SK-N-SH (cell line): ENCODE measurements around the gene ZC3H18.

ENCODE experiments used
- EZH2phosphoT487 ChIP-seq: fragments of 200-600 bp; sonication (generic); IDR thresholded peaks from 2 replicates; pipeline ENCODE4 v1.6.1; 2017; ENCODE audit warnings: low read depth, mixed run types, mild to moderate bottlenecking, antibody characterized with exemption, moderate library complexity, borderline replicate concordance
- TF ChIP-seq, protein P1 (sequence below): fragments of 200-600 bp; sonication (generic); IDR thresholded peaks from 2 replicates; pipeline ENCODE4 v1.6.1; 2017; ENCODE audit warnings: antibody characterized with exemption, mild to moderate bottlenecking, moderate library complexity
- TF ChIP-seq, protein P2 (sequence below): IDR thresholded peaks from 2 replicates; pipeline ENCODE4 v1.4.0; 2012; ENCODE audit warnings: low read depth

DNA sequence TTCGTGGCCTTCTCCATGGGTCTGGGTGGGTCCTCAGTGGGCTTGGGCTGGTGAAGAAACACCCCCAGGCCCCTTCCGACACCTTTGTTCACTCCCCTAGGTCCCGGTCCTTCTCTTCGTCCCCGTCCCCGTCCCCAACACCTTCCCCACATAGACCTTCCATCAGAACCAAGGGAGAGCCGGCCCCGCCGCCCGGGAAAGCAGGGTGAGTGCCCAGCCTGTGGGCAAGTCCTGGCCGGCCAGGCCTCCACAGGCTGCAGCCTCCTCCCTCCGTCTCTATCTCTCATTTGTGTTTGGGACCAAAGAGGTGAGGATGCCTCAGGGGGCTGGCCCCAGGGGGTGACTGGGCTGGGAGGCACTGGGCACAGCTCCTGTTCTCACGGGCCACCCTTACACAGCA lies 53.7 kb downstream of the ZC3H18 start:
- TF ChIP-seq, protein P1, sequence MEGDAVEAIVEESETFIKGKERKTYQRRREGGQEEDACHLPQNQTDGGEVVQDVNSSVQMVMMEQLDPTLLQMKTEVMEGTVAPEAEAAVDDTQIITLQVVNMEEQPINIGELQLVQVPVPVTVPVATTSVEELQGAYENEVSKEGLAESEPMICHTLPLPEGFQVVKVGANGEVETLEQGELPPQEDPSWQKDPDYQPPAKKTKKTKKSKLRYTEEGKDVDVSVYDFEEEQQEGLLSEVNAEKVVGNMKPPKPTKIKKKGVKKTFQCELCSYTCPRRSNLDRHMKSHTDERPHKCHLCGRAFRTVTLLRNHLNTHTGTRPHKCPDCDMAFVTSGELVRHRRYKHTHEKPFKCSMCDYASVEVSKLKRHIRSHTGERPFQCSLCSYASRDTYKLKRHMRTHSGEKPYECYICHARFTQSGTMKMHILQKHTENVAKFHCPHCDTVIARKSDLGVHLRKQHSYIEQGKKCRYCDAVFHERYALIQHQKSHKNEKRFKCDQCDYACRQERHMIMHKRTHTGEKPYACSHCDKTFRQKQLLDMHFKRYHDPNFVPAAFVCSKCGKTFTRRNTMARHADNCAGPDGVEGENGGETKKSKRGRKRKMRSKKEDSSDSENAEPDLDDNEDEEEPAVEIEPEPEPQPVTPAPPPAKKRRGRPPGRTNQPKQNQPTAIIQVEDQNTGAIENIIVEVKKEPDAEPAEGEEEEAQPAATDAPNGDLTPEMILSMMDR = no peak
- TF ChIP-seq EZH2phosphoT487 = no peak
- TF ChIP-seq, protein P2, sequence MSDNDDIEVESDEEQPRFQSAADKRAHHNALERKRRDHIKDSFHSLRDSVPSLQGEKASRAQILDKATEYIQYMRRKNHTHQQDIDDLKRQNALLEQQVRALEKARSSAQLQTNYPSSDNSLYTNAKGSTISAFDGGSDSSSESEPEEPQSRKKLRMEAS = no peak
